Fibroblast of mammary gland (primary cell): ENCODE results near the gene SRGAP1.

ENCODE experiments used
- DNase-seq: peaks from one replicate; pipeline ENCODE4 v3.0.0-alpha.2; 2010; ENCODE audit warnings: low read depth
- H3K4me3 ChIP-seq: 2 replicates; pipeline ENCODE4 v1.5.1; 2011; ENCODE audit warnings: low read depth, mild to moderate bottlenecking, low read length, moderate library complexity; ENCODE audit not compliant: control insufficient read depth
- CTCF ChIP-seq: conservative IDR thresholded peaks from 2 replicates; pipeline ENCODE4 v1.5.1; 2011; ENCODE audit warnings: low read depth, low read length, inconsistent platforms; ENCODE audit not compliant: control insufficient read depth, insufficient read depth

SRGAP1 gene

GRCh38 chr12:63985945-63986344 lies 141.4 kb downstream of the SRGAP1 start:
- H3K4me3 ChIP-seq = no peak overlapping the region
- no peak for DNase-seq
- TF ChIP-seq CTCF = no peak

GRCh38 chr12:63989301-63989845 lies 144.9 kb downstream of the SRGAP1 start:
- peak; percentile 34 for DNase-seq
- TF ChIP-seq CTCF = no peak

GRCh38 chr12:63990828-63991547 lies 146.5 kb downstream of the SRGAP1 start:
- no peak for TF ChIP-seq CTCF
- no peak overlapping the region for H3K4me3 ChIP-seq

More at GRCh38 chr12:63989301-63989845, 144.9 kb downstream of the SRGAP1 start:
- H3K4me3 ChIP-seq = no peak overlapping the region

GRCh38 chr12:63994704-63995103 lies 150.2 kb downstream of the SRGAP1 start:
- no peak for TF ChIP-seq CTCF
- no peak overlapping the region for H3K4me3 ChIP-seq

More at GRCh38 chr12:63990828-63991547, 146.5 kb downstream of the SRGAP1 start:
- DNase-seq = no peak

GRCh38 chr12:63995512-63995911 lies 151.0 kb downstream of the SRGAP1 start:
- no peak overlapping the region for H3K4me3 ChIP-seq
- no peak for TF ChIP-seq CTCF
- DNase-seq = no peak

More at GRCh38 chr12:63994704-63995103, 150.2 kb downstream of the SRGAP1 start:
- peak; percentile 81 for DNase-seq

- H3K4me3 ChIP-seq = no peak overlapping the region
- DNase-seq = no peak
- TF ChIP-seq CTCF = no peak
Observed at GRCh38 chr12:63996556-63996955, 152.1 kb downstream of the SRGAP1 start.

GRCh38 chr12:63997198-63997597 lies 152.7 kb downstream of the SRGAP1 start:
- TF ChIP-seq CTCF = no peak
- DNase-seq = peak; percentile 28

More at GRCh38 chr12:63997198-63997597, 152.7 kb downstream of the SRGAP1 start:
- H3K4me3 ChIP-seq = no peak overlapping the region
